ENCODE data around the gene GRIN2D. TPM values are rescaled to one million over a fixed set of nuclear protein-coding genes. Genes with fewer than 3 reads are reported as not detected.

GRIN2D gene
- total RNA-seq, 1 donor from 2014 or later, result 2.5 TPM

GRCh38 chr19:48442116-48443035 lies 48.9 kb downstream of the GRIN2D start:
- DNase-seq, result no peak

GRCh38 chr19:48443256-48443655 lies 49.8 kb downstream of the GRIN2D start:
- DNase-seq, result no peak

Other genes starting within 250 kb of the GRIN2D start
- gene LIG1, start 223.3 kb upstream of the GRIN2D start, total RNA-seq, result 22.3 TPM
- gene ZSWIM9, start 223.0 kb upstream of the GRIN2D start, total RNA-seq, result 2.8 TPM
- 21.7 TPM for gene CARD8, start 137.8 kb upstream of the GRIN2D start, total RNA-seq
- gene ZNF114, start 123.6 kb upstream of the GRIN2D start, total RNA-seq, result 4.8 TPM
- 7.0 TPM for gene EMP3, start 68.1 kb upstream of the GRIN2D start, total RNA-seq
- 3.9 TPM for gene TMEM143, start 29.7 kb upstream of the GRIN2D start, total RNA-seq
- gene SYNGR4, start 29.3 kb upstream of the GRIN2D start, total RNA-seq, result not detected
- 21.8 TPM for gene KDELR1, start 2.1 kb upstream of the GRIN2D start, total RNA-seq
- 9.7 TPM for gene GRWD1, start 52.3 kb downstream of the GRIN2D start, total RNA-seq
- gene KCNJ14, start 61.9 kb downstream of the GRIN2D start, total RNA-seq, result 0.47 TPM
- gene CYTH2, start 75.7 kb downstream of the GRIN2D start, total RNA-seq, result 71.0 TPM
- gene LMTK3, start 118.2 kb downstream of the GRIN2D start, total RNA-seq, result 9.5 TPM
- gene SULT2B1, start 158.5 kb downstream of the GRIN2D start, total RNA-seq, result not detected
- gene SPACA4, start 213.1 kb downstream of the GRIN2D start, total RNA-seq, result not detected
- gene FAM83E, start 221.4 kb downstream of the GRIN2D start, total RNA-seq, result 0.47 TPM
- gene RPL18, start 225.5 kb downstream of the GRIN2D start, total RNA-seq, result 1,447 TPM
- 7.2 TPM for gene SPHK2, start 225.8 kb downstream of the GRIN2D start, total RNA-seq
- 4.8 TPM for gene DBP, start 243.7 kb downstream of the GRIN2D start, total RNA-seq

Data from occipital lobe (tissue), 2 donors.